Upper lobe of left lung (tissue), 6 donors: ENCODE measurements around the gene COL27A1. TPM values are rescaled to one million over a fixed set of nuclear protein-coding genes. Genes with fewer than 3 reads are reported as not detected.

Experiments used
- ATAC-seq, 2 donors: fragments of 200-7000 bp; cut with Tn5 transposase; one replicate each; pipeline ENCODE4 v1.9.1; 2022; ENCODE audit warnings: mild to moderate bottlenecking in 2 of 2, moderate library complexity in 2 of 2; ENCODE audit not compliant: low FRiP score in 2 of 2
- DNase-seq, 2 donors: peaks; one replicate each; pipeline ENCODE4 v3.0.0-alpha.2; 2019 to 2020
- H3K27ac ChIP-seq, 4 donors: fragments of 200-600 bp; sonication (generic); one replicate each; pipeline ENCODE4 v1.5.1; 2016 to 2019
- H3K27me3 ChIP-seq, 4 donors: fragments of 200-600 bp; sonication (generic); one replicate each; pipeline ENCODE4 v1.5.1; 2017 to 2019
- H3K36me3 ChIP-seq, 4 donors: fragments of 200-600 bp; sonication (generic); one replicate each; pipeline ENCODE4 v1.5.1; 2016 to 2019
- H3K4me1 ChIP-seq, 4 donors: fragments of 200-600 bp; sonication (generic); one replicate each; pipeline ENCODE4 v1.5.1; 2018 to 2019
- H3K4me3 ChIP-seq, 4 donors: fragments of 200-600 bp; sonication (generic); one replicate each; pipeline ENCODE4 v1.5.1; 2017 to 2019; ENCODE audit warnings: mild to moderate bottlenecking in 2 of 4, moderate library complexity in 1 of 4
- H3K9me3 ChIP-seq, 4 donors: fragments of 200-600 bp; sonication (generic); one replicate each; pipeline ENCODE4 v1.5.1; 2018 to 2019
- CTCF ChIP-seq, 6 experiments: fragments of 450-650 bp in 4 of 6; fragments of 200-600 bp in 2 of 6; sonication (generic) in 2 of 6; IDR thresholded peaks; one replicate each; pipeline ENCODE4 v1.5.1; 2016 to 2019; ENCODE audit warnings: antibody characterized with exemption in 6 of 6
- EP300 ChIP-seq, 4 donors: sonication (generic); formaldehyde crosslinking; IDR thresholded peaks; one replicate each; pipeline ENCODE4 v1.5.1; 2017; ENCODE audit warnings: antibody characterized with exemption in 4 of 4, control low read depth in 2 of 4
- POLR2A ChIP-seq, 4 donors: fragments of 450-650 bp; IDR thresholded peaks; one replicate each; pipeline ENCODE4 v1.5.1; 2016 to 2017; ENCODE audit warnings: antibody characterized with exemption in 4 of 4, mild to moderate bottlenecking in 2 of 4
- POLR2AphosphoS5 ChIP-seq, 2 donors: sonication (generic); formaldehyde crosslinking; IDR thresholded peaks; one replicate each; pipeline ENCODE4 v1.5.1; 2017; ENCODE audit warnings: antibody characterized with exemption in 2 of 2
- WGBS, 2 donors: methylation state at CpG; one replicate each; pipeline ENCODE4 v1.1.5; 2017 to 2018; 5-methylcytosine and 5-hydroxymethylcytosine counted together
- total RNA-seq, 6 donors: library from RNA; depleted of rRNA in 4 of 6; stranded (reverse); fragments of >200 nt in 4 of 6; gene quantifications; one replicate each; pipeline versions ENCODE4 v1.1.0 to v1.2.1, GENCODE V29; 2016 to 2021
- donor health status: DM: no; HTN: no; CAD: no; lungs with moderate emphysema.
- donor health status: DM: no; HTN: yes; CAD: no; lungs with severe emphysema.

COL27A1 gene
- total RNA-seq, 6 donors from 2014 or later: 4.0 to 55.5 (median 9.2) TPM

- 80 to 81% methylated on average over 6 of the region's 6 CpGs for WGBS, 2 donors
- Histone ChIP-seq H3K4me1 (peaks cover 0 to 6% (median 0%) of the 10 kb centered on the region in 4 donors), H3K27me3 (no peaks in the 10 kb centered on the region), H3K4me3 (no peak overlapping the region), H3K9me3 (no peaks in the 10 kb centered on the region), H3K27ac (no peak overlapping the region), H3K36me3 (no peaks in the 10 kb centered on the region)
- ATAC-seq: no peak
- TF ChIP-seq POLR2AphosphoS5 (IDR thresholded peaks at IDR 0.05): no peak
- TF ChIP-seq POLR2A (IDR thresholded peaks at IDR 0.05): no peak
- TF ChIP-seq EP300 (IDR thresholded peaks at IDR 0.05): no peak
- TF ChIP-seq CTCF (IDR thresholded peaks at IDR 0.05): no peak
- DNase-seq: no peak
Measured at GRCh38 chr9:114146735-114147134, 8.6 kb upstream of the COL27A1 start.

DNA sequence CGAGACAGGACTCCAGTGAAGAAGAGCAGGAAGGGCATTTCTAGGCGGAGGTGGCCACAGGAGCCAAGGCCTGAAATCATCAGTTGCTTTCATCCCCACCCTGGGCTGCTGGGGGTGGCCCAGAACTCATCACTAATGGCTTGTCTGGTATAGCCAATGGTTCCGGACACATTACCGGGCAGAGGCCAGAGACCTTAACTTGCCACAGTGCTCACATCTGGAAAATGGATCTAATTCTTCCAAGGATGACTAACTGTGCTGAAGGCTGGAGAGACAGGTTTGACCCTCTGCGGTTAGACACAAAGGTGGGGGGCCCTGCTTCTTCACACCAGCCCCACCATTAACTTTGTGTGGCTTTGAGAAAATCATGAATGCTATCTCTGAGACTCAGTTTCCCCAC lies 6.2 kb upstream of the COL27A1 start:
- TF ChIP-seq POLR2A (IDR thresholded peaks at IDR 0.05) (no peak), EP300 (IDR thresholded peaks at IDR 0.05) (no peak), POLR2AphosphoS5 (IDR thresholded peaks at IDR 0.05) (no peak), CTCF (IDR thresholded peaks at IDR 0.05) (no peak)
- Histone ChIP-seq H3K4me3 (no peak overlapping the region), H3K36me3 (no peaks in the 10 kb centered on the region), H3K9me3 (no peaks in the 10 kb centered on the region), H3K27ac (no peak overlapping the region), H3K4me1 (peaks cover 5 to 9% (median 7%) of the 10 kb centered on the region in 4 donors), H3K27me3 (peaks cover 0 to 7% (median 5%) of the 10 kb centered on the region in 4 donors)
- WGBS, 2 donors: 91 to 99% methylated on average over 3 to 5 of the region's 5 CpGs
- ATAC-seq (no peak), DNase-seq (no peak)

- no peak for ATAC-seq
- WGBS, 2 donors: 88% methylated on average over 4 of the region's 4 CpGs
- no peaks in the 10 kb centered on the region for H3K36me3 ChIP-seq
- no peak overlapping the region for H3K4me3 ChIP-seq
- no peak overlapping the region for H3K27ac ChIP-seq
- H3K4me1 ChIP-seq: peaks cover 12 to 16% (median 13%) of the 10 kb centered on the region in 4 donors
- peaks cover 0 to 13% (median 11%) of the 10 kb centered on the region in 4 donors for H3K27me3 ChIP-seq
- TF ChIP-seq POLR2AphosphoS5 (IDR thresholded peaks at IDR 0.05): no peak
- TF ChIP-seq POLR2A (IDR thresholded peaks at IDR 0.05): no peak
- no peak for TF ChIP-seq EP300 (IDR thresholded peaks at IDR 0.05)
- no peak for TF ChIP-seq CTCF (IDR thresholded peaks at IDR 0.05)
- H3K9me3 ChIP-seq: no peaks in the 10 kb centered on the region
- no peak for DNase-seq
Measured at GRCh38 chr9:114149765-114150340, 5.5 kb upstream of the COL27A1 start.

- no peaks in the 10 kb centered on the region for H3K36me3 ChIP-seq
- H3K27ac ChIP-seq: no peak overlapping the region
- no peak overlapping the region for H3K4me3 ChIP-seq
- no peak for TF ChIP-seq POLR2A (IDR thresholded peaks at IDR 0.05)
- TF ChIP-seq EP300 (IDR thresholded peaks at IDR 0.05): no peak
- TF ChIP-seq CTCF (IDR thresholded peaks at IDR 0.05): no peak
- TF ChIP-seq POLR2AphosphoS5 (IDR thresholded peaks at IDR 0.05): no peak
- peaks cover 18 to 23% (median 18%) of the 10 kb centered on the region in 4 donors for H3K4me1 ChIP-seq
- DNase-seq (no peak), ATAC-seq (no peak)
- peaks cover 0 to 18% (median 13%) of the 10 kb centered on the region in 4 donors for H3K27me3 ChIP-seq
- WGBS, 2 donors: 77% methylated on average over 8 of the region's 8 CpGs
- H3K9me3 ChIP-seq: no peaks in the 10 kb centered on the region
Measured at GRCh38 chr9:114150608-114151007, 4.7 kb upstream of the COL27A1 start.

DNA sequence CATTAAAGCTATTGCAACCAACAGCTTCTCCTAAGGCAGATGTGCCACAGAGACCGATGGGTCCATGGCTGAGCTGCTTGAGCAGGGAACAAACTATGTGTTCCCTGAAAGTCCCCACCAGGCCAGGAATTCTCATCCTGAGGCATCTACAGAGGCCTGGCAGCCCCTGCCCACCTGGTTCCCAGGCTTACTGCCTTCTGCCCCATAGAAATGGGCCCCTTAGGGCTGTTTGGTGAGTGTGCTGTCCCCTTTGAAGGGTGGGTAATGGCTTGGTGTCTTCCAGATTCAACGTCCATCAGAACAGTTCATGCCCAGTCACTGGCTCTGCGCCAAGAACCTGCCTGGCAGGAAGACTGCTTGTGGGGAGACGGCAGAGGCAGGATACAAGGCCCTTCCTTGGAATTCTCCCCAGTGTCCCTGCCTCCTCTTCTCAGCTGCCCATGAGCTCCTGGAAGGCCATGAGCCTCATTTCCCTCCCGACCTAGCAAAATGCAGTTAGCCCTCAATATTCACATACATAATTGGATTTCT lies 3.8 kb upstream of the COL27A1 start:
- Histone ChIP-seq H3K4me3 (no peak overlapping the region), H3K36me3 (no peaks in the 10 kb centered on the region), H3K9me3 (no peaks in the 10 kb centered on the region), H3K4me1 (peaks cover 23 to 32% (median 24%) of the 10 kb centered on the region in 4 donors), H3K27ac (no peak overlapping the region), H3K27me3 (peaks cover 0 to 27% (median 15%) of the 10 kb centered on the region in 4 donors)
- ATAC-seq (no peak), DNase-seq (no peak)
- TF ChIP-seq POLR2A (IDR thresholded peaks at IDR 0.05) (no peak), POLR2AphosphoS5 (IDR thresholded peaks at IDR 0.05) (no peak), EP300 (IDR thresholded peaks at IDR 0.05) (no peak), CTCF (IDR thresholded peaks at IDR 0.05) (no peak)
- 67 to 74% methylated on average over 3 to 5 of the region's 5 CpGs for WGBS, 2 donors
